Adrenal gland (tissue), 5 donors: ENCODE data around the gene GGTLC2.

ENCODE experiments used
- POLR2A ChIP-seq, 2 donors: fragments of 450-650 bp; IDR thresholded peaks; one replicate each; pipeline ENCODE4 v1.6.1; 2017; ENCODE audit warnings: antibody characterized with exemption in 2 of 2, mild to moderate bottlenecking in 2 of 2, moderate library complexity in 1 of 2
- TF ChIP-seq, protein P1 (sequence below), 6 experiments: fragments of 450-650 bp in 4 of 6; fragments of 200-600 bp in 2 of 6; sonication (generic) in 1 of 6; IDR thresholded peaks; 1 replicate in 5 of 6; 2 replicates in 1 of 6; pipeline versions ENCODE4 v1.5.1 to v1.8.0; 2016 to 2021; ENCODE audit warnings: antibody characterized with exemption in 6 of 6, mild to moderate bottlenecking in 2 of 6, moderate library complexity in 1 of 6
- donor health status: DM: no; HTN: no; CAD: no.

DNA sequence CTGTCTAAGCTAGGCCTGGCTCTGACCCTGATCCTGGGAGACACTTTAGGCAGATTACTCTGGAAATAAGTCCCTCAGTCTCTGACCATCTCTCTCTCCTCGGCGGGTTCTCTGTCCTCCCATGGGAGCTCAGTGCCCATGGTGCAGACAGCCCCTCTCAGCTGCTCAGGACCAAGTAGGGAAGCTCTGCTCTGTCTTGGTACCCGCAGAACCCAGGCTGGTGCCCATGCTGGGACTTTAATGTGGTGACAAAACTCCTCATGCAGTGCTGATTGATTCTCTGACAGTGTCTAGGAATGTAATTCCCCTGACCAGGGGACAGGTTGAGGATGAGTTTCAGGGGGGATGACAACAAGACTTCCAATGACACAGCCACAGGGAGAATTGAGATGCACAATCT is 30.3 kb upstream of the GGTLC2 start:
- no peak for TF ChIP-seq POLR2A (IDR thresholded peaks at IDR 0.05)
- TF ChIP-seq, protein P1, sequence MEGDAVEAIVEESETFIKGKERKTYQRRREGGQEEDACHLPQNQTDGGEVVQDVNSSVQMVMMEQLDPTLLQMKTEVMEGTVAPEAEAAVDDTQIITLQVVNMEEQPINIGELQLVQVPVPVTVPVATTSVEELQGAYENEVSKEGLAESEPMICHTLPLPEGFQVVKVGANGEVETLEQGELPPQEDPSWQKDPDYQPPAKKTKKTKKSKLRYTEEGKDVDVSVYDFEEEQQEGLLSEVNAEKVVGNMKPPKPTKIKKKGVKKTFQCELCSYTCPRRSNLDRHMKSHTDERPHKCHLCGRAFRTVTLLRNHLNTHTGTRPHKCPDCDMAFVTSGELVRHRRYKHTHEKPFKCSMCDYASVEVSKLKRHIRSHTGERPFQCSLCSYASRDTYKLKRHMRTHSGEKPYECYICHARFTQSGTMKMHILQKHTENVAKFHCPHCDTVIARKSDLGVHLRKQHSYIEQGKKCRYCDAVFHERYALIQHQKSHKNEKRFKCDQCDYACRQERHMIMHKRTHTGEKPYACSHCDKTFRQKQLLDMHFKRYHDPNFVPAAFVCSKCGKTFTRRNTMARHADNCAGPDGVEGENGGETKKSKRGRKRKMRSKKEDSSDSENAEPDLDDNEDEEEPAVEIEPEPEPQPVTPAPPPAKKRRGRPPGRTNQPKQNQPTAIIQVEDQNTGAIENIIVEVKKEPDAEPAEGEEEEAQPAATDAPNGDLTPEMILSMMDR (IDR thresholded peaks at IDR 0.05), result no peak
